H9 (cell line): ENCODE results near the gene ADH7. TPM values are rescaled to one million over a fixed set of nuclear protein-coding genes. Genes with fewer than 3 reads are reported as not detected.

Experiments used
- DNase-seq: peaks from one replicate; pipeline ENCODE4 v3.0.0-alpha.2; 2017
- H2AFZ ChIP-seq: one replicate; pipeline ENCODE4 v1.6.1; 2013; ENCODE audit warnings: mild to moderate bottlenecking, low read length, control low read depth, moderate library complexity
- H2AK5ac ChIP-seq: 2 replicates; pipeline ENCODE4 v1.6.1; 2013; ENCODE audit warnings: low read length, control low read depth, mixed read lengths; ENCODE audit not compliant: insufficient read length
- H2BK120ac ChIP-seq: one replicate; pipeline ENCODE4 v1.6.1; 2013; ENCODE audit warnings: low read depth, mild to moderate bottlenecking, low read length, control low read depth, inconsistent platforms; ENCODE audit not compliant: poor library complexity, severe bottlenecking
- H2BK12ac ChIP-seq: 2 replicates; pipeline ENCODE4 v1.6.1; 2013; ENCODE audit warnings: low read length, control low read depth, mixed read lengths, low read depth; ENCODE audit not compliant: insufficient read length
- H2BK15ac ChIP-seq: 2 replicates; pipeline ENCODE4 v1.6.1; 2013; ENCODE audit warnings: low read depth, low read length, control low read depth
- H2BK20ac ChIP-seq: one replicate; pipeline ENCODE4 v1.6.1; 2013; ENCODE audit warnings: low read depth, mild to moderate bottlenecking, low read length, control low read depth, inconsistent platforms; ENCODE audit not compliant: poor library complexity, severe bottlenecking
- H2BK5ac ChIP-seq: 2 replicates; pipeline ENCODE4 v1.6.1; 2013; ENCODE audit warnings: low read length, control low read depth, mixed read lengths; ENCODE audit not compliant: insufficient read length
- H3K14ac ChIP-seq: 2 replicates; pipeline ENCODE4 v1.6.1; 2013; ENCODE audit warnings: low read length, control low read depth; ENCODE audit not compliant: insufficient read depth
- H3K18ac ChIP-seq: 2 replicates; pipeline ENCODE4 v1.6.1; 2013; ENCODE audit warnings: low read depth, mild to moderate bottlenecking, mixed read lengths, low read length, control low read depth; ENCODE audit not compliant: insufficient read length
- H3K23ac ChIP-seq: 2 replicates; pipeline ENCODE4 v1.6.1; 2013; ENCODE audit warnings: low read length, control low read depth, mixed read lengths, low read depth; ENCODE audit not compliant: insufficient read length
- H3K23me2 ChIP-seq: 2 replicates; pipeline ENCODE4 v1.6.1; 2013; ENCODE audit warnings: low read depth, mild to moderate bottlenecking, mixed read lengths, low read length, control low read depth; ENCODE audit not compliant: insufficient read length, poor library complexity, severe bottlenecking
- H3K27ac ChIP-seq: 2 replicates; pipeline ENCODE4 v1.5.1; 2013; ENCODE audit warnings: low read length, control low read depth, mixed read lengths, low read depth; ENCODE audit not compliant: insufficient read length
- H3K27me3 ChIP-seq: 2 replicates; pipeline ENCODE4 v1.6.1; 2013; ENCODE audit warnings: low read length, control low read depth, inconsistent platforms; ENCODE audit not compliant: insufficient read depth
- H3K4ac ChIP-seq: 2 replicates; pipeline ENCODE4 v1.6.1; 2013; ENCODE audit warnings: low read depth, mild to moderate bottlenecking, control low read depth, inconsistent platforms, low read length, moderate library complexity
- H3K4me1 ChIP-seq: 2 replicates; pipeline ENCODE4 v1.6.1; 2013; ENCODE audit warnings: low read length, control low read depth, inconsistent platforms; ENCODE audit not compliant: insufficient read depth
- H3K4me2 ChIP-seq: 2 replicates; pipeline ENCODE4 v1.6.1; 2013; ENCODE audit warnings: low read length, control low read depth, mixed read lengths; ENCODE audit not compliant: insufficient read length, insufficient read depth
- H3K56ac ChIP-seq: 2 replicates; pipeline ENCODE4 v1.6.1; 2013; ENCODE audit warnings: low read depth, mild to moderate bottlenecking, mixed read lengths, low read length, control low read depth; ENCODE audit not compliant: insufficient read length
- H3K79me1 ChIP-seq: 2 replicates; pipeline ENCODE4 v1.6.1; 2013; ENCODE audit warnings: low read depth, mild to moderate bottlenecking, moderate library complexity, low read length, control low read depth, inconsistent platforms; ENCODE audit not compliant: insufficient read depth, poor library complexity, severe bottlenecking
- H3K79me2 ChIP-seq: 2 replicates; pipeline ENCODE4 v1.6.1; 2013; ENCODE audit warnings: low read length, control low read depth, inconsistent platforms; ENCODE audit not compliant: insufficient read depth
- H3K9ac ChIP-seq: 2 replicates; pipeline ENCODE4 v1.6.1; 2013; ENCODE audit warnings: low read length, control low read depth, mixed read lengths; ENCODE audit not compliant: insufficient read length; ENCODE audit errors: extremely low read depth
- H3K9me3 ChIP-seq: one replicate; pipeline ENCODE4 v1.6.1; 2013; ENCODE audit warnings: low read depth, low read length, inconsistent platforms; ENCODE audit not compliant: control insufficient read depth
- H3T11ph ChIP-seq: one replicate; pipeline ENCODE4 v1.6.1; 2013; ENCODE audit warnings: mild to moderate bottlenecking, low read length, control low read depth, inconsistent platforms
- H4K20me1 ChIP-seq: one replicate; pipeline ENCODE4 v1.6.1; 2013; ENCODE audit not compliant: control insufficient read depth, insufficient read length, insufficient read depth
- H4K5ac ChIP-seq: 2 replicates; pipeline ENCODE4 v1.6.1; 2013; ENCODE audit warnings: low read depth, mild to moderate bottlenecking, mixed read lengths, low read length, control low read depth; ENCODE audit not compliant: insufficient read length
- H4K8ac ChIP-seq: replicated peaks from 2 replicates; pipeline ENCODE4 v1.6.1; 2013; ENCODE audit warnings: low read length, control low read depth, mixed read lengths, low read depth; ENCODE audit not compliant: insufficient read length
- H4K91ac ChIP-seq: 2 replicates; pipeline ENCODE4 v1.6.1; 2013; ENCODE audit warnings: low read depth, mild to moderate bottlenecking, moderate library complexity, mixed read lengths, low read length, control low read depth; ENCODE audit not compliant: insufficient read length
- H3K27ac Mint-ChIP-seq, 3 experiments: 2 replicates in 2 of 3; 3 replicates in 1 of 3; pipeline ENCODE4 v1.8.0; 2020 to 2021; ENCODE audit warnings: mixed read lengths in 3 of 3, mild to moderate bottlenecking in 1 of 3, moderate library complexity in 1 of 3
- H3K27me3 Mint-ChIP-seq: 2 replicates; pipeline ENCODE4 v1.8.0; 2021; ENCODE audit warnings: low read depth, mild to moderate bottlenecking, moderate library complexity, mixed read lengths
- H3K36me3 Mint-ChIP-seq, 3 experiments: 2 replicates in 2 of 3; 3 replicates in 1 of 3; pipeline ENCODE4 v1.8.0; 2020 to 2021; ENCODE audit warnings: low read depth in 3 of 3, mixed read lengths in 3 of 3; ENCODE audit not compliant: insufficient read depth in 1 of 3
- H3K4me1 Mint-ChIP-seq, 2 experiments: 2 replicates each; pipeline ENCODE4 v1.8.0; 2020; ENCODE audit warnings: mixed read lengths in 2 of 2
- H3K4me3 Mint-ChIP-seq, 2 experiments: 2 replicates in 1 of 2; 3 replicates in 1 of 2; pipeline ENCODE4 v1.8.0; 2020 to 2021; ENCODE audit warnings: mild to moderate bottlenecking in 2 of 2, mixed read lengths in 2 of 2, moderate library complexity in 1 of 2
- H3K9me3 Mint-ChIP-seq, 2 experiments: 2 replicates in 1 of 2; 3 replicates in 1 of 2; pipeline ENCODE4 v1.8.0; 2020; ENCODE audit warnings: mild to moderate bottlenecking in 2 of 2, mixed read lengths in 2 of 2, moderate library complexity in 1 of 2
- CTCF ChIP-seq: fragments of 200-600 bp; sonication (generic); conservative IDR thresholded peaks from 3 replicates; pipeline ENCODE4 v1.8.0; 2021; ENCODE audit warnings: antibody characterized with exemption, mild to moderate bottlenecking
- WGBS: extraction: QIAGEN DNeasy Blood & Tissue Kit; methylation state at CpG from one replicate; pipeline ENCODE4 v1.1.7; 2013; ENCODE audit warnings: missing lambda C conversion rate, low lambda C conversion rate, mixed read lengths; ENCODE audit not compliant: insufficient read length; ENCODE audit errors: extremely low coverage; 5-methylcytosine and 5-hydroxymethylcytosine counted together
- total RNA-seq: library from RNA; stranded (reverse); gene quantifications from 2 replicates; pipeline ENCODE4 v1.2.1, GENCODE V29; 2021

The ADH7 gene
- total RNA-seq, 1 experiment from 2014 or later: not detected

- no peak overlapping the region for H2BK120ac ChIP-seq
- no peak for DNase-seq
These were observed 12.4 kb upstream of the ADH7 start for GRCh38 chr4:99447513-99447912.

More at GRCh38 chr4:99447513-99447912, 12.4 kb upstream of the ADH7 start:
- Histone ChIP-seq H3K27ac (no peak overlapping the region), H3K23me2 (no peaks in the 10 kb centered on the region), H3T11ph (no peak overlapping the region), H3K14ac (no peak overlapping the region), H3K23ac (no peak overlapping the region), H4K20me1 (no peaks in the 10 kb centered on the region), H4K5ac (no peak overlapping the region), H4K91ac (no peak overlapping the region), H3K18ac (no peak overlapping the region), H2BK20ac (no peak overlapping the region), H3K4me2 (no peak overlapping the region), H3K56ac (no peak overlapping the region), H3K79me1 (no peaks in the 10 kb centered on the region), H2BK15ac (no peak overlapping the region), H4K8ac (no peak overlapping the region), H3K79me2 (no peaks in the 10 kb centered on the region), H3K9me3 (no peaks in the 10 kb centered on the region), H3K27me3 (no peaks in the 10 kb centered on the region), H2AK5ac (no peak overlapping the region), H2BK5ac (no peak overlapping the region), H3K4me1 (no peaks in the 10 kb centered on the region), H2BK12ac (no peak overlapping the region), H3K9ac (no peak overlapping the region), H3K4ac (no peak overlapping the region), H2AFZ (no peak overlapping the region)
- no peak for TF ChIP-seq CTCF
- no CpG with 5 or more reads among the region's 3 CpGs for WGBS
- Mint-ChIP-seq H3K36me3 (peaks cover 5 to 12% (median 5%) of the 10 kb centered on the region in 3 experiments; a peak in 5 of 7 replicates), H3K4me3 (no peak overlapping the region), H3K9me3 (peaks cover 23 to 28% of the 10 kb centered on the region in 2 experiments), H3K4me1 (peaks cover 18 to 19% of the 10 kb centered on the region in 2 experiments), H3K27me3 (no peaks in the 10 kb centered on the region), H3K27ac (peak overlapping the region in 2 of 3 experiments; percentile 71 to 83; a peak in 3 of 7 replicates)
